Measurements from ENCODE around the gene PRSS27. TPM values are rescaled to one million over a fixed set of nuclear protein-coding genes. Genes with fewer than 3 reads are reported as not detected.

Gene PRSS27
- polyA plus RNA-seq, 1 donor (not counting 4 experiments of a cell fraction or from before 2014, with no cell fraction given): 0.20 TPM

GRCh38 chr16:2675021-2675420 is 45.0 kb downstream of the PRSS27 start:
- no peaks in the 10 kb centered on the region for H3K27me3 ChIP-seq (ENCODE audit: control insufficient read depth, extremely low read depth, insufficient read depth, low read length)
- no peak for DNase-seq (ENCODE audit: low read depth, low spot score)
- peaks cover 9% of the 10 kb centered on the region for H3K4me1 ChIP-seq (ENCODE audit: control insufficient read depth, extremely low read depth, insufficient read depth, low read length)
- peaks cover 0 to 1% of the 10 kb centered on the region in 2 experiments for H3K36me3 ChIP-seq (ENCODE audit: control insufficient read depth in 2 of 2, extremely low read depth in 1 of 2, insufficient read depth in 2 of 2, low read length in 2 of 2)
- H4K20me1 ChIP-seq (ENCODE audit: control insufficient read depth, extremely low read depth, insufficient read depth, low read length): peaks cover 3% of the 10 kb centered on the region
- TF ChIP-seq EZH2 (IDR thresholded peaks at IDR 0.05; ENCODE audit: low read length) (no peak), CTCF (optimal IDR thresholded peaks at IDR 0.05 in 1 of 3, IDR thresholded peaks at IDR 0.05 in 1 of 3, conservative IDR thresholded peaks at IDR 0.05 in 1 of 3; ENCODE audit: extremely low read depth in 1 of 3, insufficient read depth in 2 of 3, low read length in 3 of 3) (no peak)
- H3K27ac ChIP-seq (ENCODE audit: control insufficient read depth, insufficient read depth, low read length): no peak overlapping the region
- no peaks in the 10 kb centered on the region for H3K9me3 ChIP-seq (ENCODE audit: control insufficient read depth, low read depth, low read length)
- H3K4me3 ChIP-seq (ENCODE audit: control insufficient read depth in 2 of 3, extremely low read depth in 1 of 3, insufficient read depth in 2 of 3, low read depth in 1 of 3, low read length in 3 of 3): no peak overlapping the region
- peaks cover 12% of the 10 kb centered on the region for H3K79me2 ChIP-seq (ENCODE audit: control insufficient read depth, insufficient read depth, low read length)
- no peak for FAIRE-seq
- H3K9ac ChIP-seq (ENCODE audit: control insufficient read depth, extremely low read depth, insufficient read depth, low read length): no peak overlapping the region
- dilution Hi-C loops (cut with MboI; ENCODE audit: extremely low pct_ligation_motif_present, low sequenced_read_pairs): no loop called here
- H2AFZ ChIP-seq (ENCODE audit: control insufficient read depth, low read length): no peak overlapping the region
- H3K4me2 ChIP-seq (ENCODE audit: control insufficient read depth, extremely low read depth, insufficient read depth, low read depth, low read length): no peak overlapping the region
- H3K9me1 ChIP-seq (ENCODE audit: control insufficient read depth, extremely low read depth, insufficient read depth, low read length): no peaks in the 10 kb centered on the region

- TF ChIP-seq CTCF (optimal IDR thresholded peaks at IDR 0.05 in 1 of 3, IDR thresholded peaks at IDR 0.05 in 1 of 3, conservative IDR thresholded peaks at IDR 0.05 in 1 of 3; ENCODE audit: extremely low read depth in 1 of 3, insufficient read depth in 2 of 3, low read length in 3 of 3) (no peak), EZH2 (IDR thresholded peaks at IDR 0.05; ENCODE audit: low read length) (no peak)
- H3K9ac ChIP-seq (ENCODE audit: control insufficient read depth, extremely low read depth, insufficient read depth, low read length): peak overlapping the region; percentile 69
- peak overlapping the region; percentile 83 for H2AFZ ChIP-seq (ENCODE audit: control insufficient read depth, low read length)
- H3K9me1 ChIP-seq (ENCODE audit: control insufficient read depth, extremely low read depth, insufficient read depth, low read length): no peaks in the 10 kb centered on the region
- peaks cover 12% of the 10 kb centered on the region for H3K79me2 ChIP-seq (ENCODE audit: control insufficient read depth, insufficient read depth, low read length)
- H3K36me3 ChIP-seq (ENCODE audit: control insufficient read depth in 2 of 2, extremely low read depth in 1 of 2, insufficient read depth in 2 of 2, low read length in 2 of 2): peaks cover 0 to 3% of the 10 kb centered on the region in 2 experiments
- FAIRE-seq: no peak
- dilution Hi-C loops (cut with MboI; ENCODE audit: extremely low pct_ligation_motif_present, low sequenced_read_pairs): no loop called here
- DNase-seq (ENCODE audit: low read depth, low spot score): peak; percentile 38
- no peaks in the 10 kb centered on the region for H3K9me3 ChIP-seq (ENCODE audit: control insufficient read depth, low read depth, low read length)
- peak overlapping the region; percentile 43 to 74 (median 74) for H3K4me3 ChIP-seq (ENCODE audit: control insufficient read depth in 2 of 3, extremely low read depth in 1 of 3, insufficient read depth in 2 of 3, low read depth in 1 of 3, low read length in 3 of 3)
- H3K27ac ChIP-seq (ENCODE audit: control insufficient read depth, insufficient read depth, low read length): peak overlapping the region; percentile 10
- H4K20me1 ChIP-seq (ENCODE audit: control insufficient read depth, extremely low read depth, insufficient read depth, low read length): peaks cover 3% of the 10 kb centered on the region
- peaks cover 9% of the 10 kb centered on the region for H3K4me1 ChIP-seq (ENCODE audit: control insufficient read depth, extremely low read depth, insufficient read depth, low read length)
- H3K4me2 ChIP-seq (ENCODE audit: control insufficient read depth, extremely low read depth, insufficient read depth, low read depth, low read length): peak overlapping the region; percentile 80
- no peaks in the 10 kb centered on the region for H3K27me3 ChIP-seq (ENCODE audit: control insufficient read depth, extremely low read depth, insufficient read depth, low read length)
Measured at GRCh38 chr16:2673066-2673999, 46.7 kb downstream of the PRSS27 start.
